IPS-NIHi11 (cell line): Measurements from ENCODE around the gene LRP1B.

Experiments used
- DNase-seq: peaks from one replicate; pipeline ENCODE4 v3.0.0; 2012; ENCODE audit warnings: mixed read lengths, low spot score

LRP1B gene

GRCh38 chr2:141118836-141119235 lies 1012.0 kb downstream of the LRP1B start:
- no peak for DNase-seq

- DNase-seq = no peak
Measured at GRCh38 chr2:141113301-141113700, 1017.5 kb downstream of the LRP1B start.

GRCh38 chr2:141109633-141110032 lies 1021.2 kb downstream of the LRP1B start:
- peak; percentile 20 for DNase-seq

GRCh38 chr2:141105763-141106162 lies 1025.1 kb downstream of the LRP1B start:
- DNase-seq = peak; percentile 7

- DNase-seq = no peak
Measured at GRCh38 chr2:141103216-141103615, 1027.6 kb downstream of the LRP1B start.

- DNase-seq = no peak
Measured at GRCh38 chr2:141079231-141079630, 1051.6 kb downstream of the LRP1B start.

GRCh38 chr2:141075753-141076152 lies 1055.1 kb downstream of the LRP1B start:
- DNase-seq = no peak

GRCh38 chr2:141068053-141068682 lies 1062.6 kb downstream of the LRP1B start:
- no peak for DNase-seq

GRCh38 chr2:141065042-141065441 lies 1065.8 kb downstream of the LRP1B start:
- DNase-seq = no peak

GRCh38 chr2:141063406-141063805 lies 1067.4 kb downstream of the LRP1B start:
- peak; percentile 14 for DNase-seq

- no peak for DNase-seq
Measured at GRCh38 chr2:141062443-141062842, 1068.4 kb downstream of the LRP1B start.

- no peak for DNase-seq
Measured at GRCh38 chr2:141062031-141062430, 1068.8 kb downstream of the LRP1B start.

- DNase-seq = no peak
Measured at GRCh38 chr2:141058556-141058955, 1072.3 kb downstream of the LRP1B start.

- no peak for DNase-seq
Measured at GRCh38 chr2:141055531-141055930, 1075.3 kb downstream of the LRP1B start.

GRCh38 chr2:141048951-141049350 lies 1081.9 kb downstream of the LRP1B start:
- no peak for DNase-seq

GRCh38 chr2:141041281-141041680 lies 1089.5 kb downstream of the LRP1B start:
- DNase-seq = no peak

GRCh38 chr2:141038341-141038740 lies 1092.5 kb downstream of the LRP1B start:
- no peak for DNase-seq

- no peak for DNase-seq
Measured at GRCh38 chr2:141037361-141037760, 1093.5 kb downstream of the LRP1B start.

GRCh38 chr2:141035846-141036420 lies 1094.9 kb downstream of the LRP1B start:
- no peak for DNase-seq

- peak; percentile 3 for DNase-seq
Measured at GRCh38 chr2:141029428-141030078, 1101.3 kb downstream of the LRP1B start.

- DNase-seq = no peak
Measured at GRCh38 chr2:141027221-141027620, 1103.6 kb downstream of the LRP1B start.

GRCh38 chr2:141021611-141022010 lies 1109.2 kb downstream of the LRP1B start:
- DNase-seq = no peak

GRCh38 chr2:141021109-141021508 lies 1109.7 kb downstream of the LRP1B start:
- no peak for DNase-seq

- no peak for DNase-seq
Measured at GRCh38 chr2:141020346-141020745, 1110.5 kb downstream of the LRP1B start.
